Loucy (cell line): ENCODE results near the gene TMPRSS7.

Source experiments
- H2AFZ ChIP-seq: fragments of 200-600 bp; sonication (generic); 2 replicates; pipeline ENCODE4 v1.6.0; 2016; ENCODE audit warnings: antibody characterized with exemption, mild to moderate bottlenecking, low read length, moderate library complexity
- H3F3A ChIP-seq: fragments of 200-600 bp; 2 replicates; pipeline ENCODE4 v1.6.0; 2016; ENCODE audit warnings: antibody characterized with exemption, low read depth, mild to moderate bottlenecking
- H3K27me3 ChIP-seq: fragments of 200-600 bp; sonication (generic); 2 replicates; pipeline ENCODE4 v1.6.1; 2014; ENCODE audit warnings: low read length, mild to moderate bottlenecking; ENCODE audit not compliant: insufficient read depth, poor library complexity, severe bottlenecking
- H3K36me3 ChIP-seq: fragments of 200-600 bp; sonication (generic); 2 replicates; pipeline ENCODE4 v1.6.1; 2016; ENCODE audit warnings: low read length; ENCODE audit not compliant: insufficient read depth
- H3K4me1 ChIP-seq: fragments of 200-600 bp; sonication (generic); 2 replicates; pipeline ENCODE4 v1.5.1; 2014; ENCODE audit warnings: low read length, mild to moderate bottlenecking; ENCODE audit not compliant: insufficient read depth, poor library complexity, severe bottlenecking
- H3K4me2 ChIP-seq: fragments of 200-600 bp; sonication (generic); 2 replicates; pipeline ENCODE4 v1.6.0; 2014; ENCODE audit warnings: antibody characterized with exemption, low read length, low read depth, mild to moderate bottlenecking; ENCODE audit not compliant: poor library complexity, severe bottlenecking
- H3K4me3 ChIP-seq: fragments of 200-600 bp; sonication (generic); 2 replicates; pipeline ENCODE4 v1.5.1; 2014; ENCODE audit warnings: low read length, mild to moderate bottlenecking, mixed read lengths; ENCODE audit not compliant: poor library complexity, severe bottlenecking
- H3K79me2 ChIP-seq: fragments of 200-600 bp; sonication (generic); 2 replicates; pipeline ENCODE4 v1.6.1; 2014; ENCODE audit warnings: low read length; ENCODE audit not compliant: insufficient read depth
- H3K9ac ChIP-seq: fragments of 200-600 bp; sonication (generic); 2 replicates; pipeline ENCODE4 v1.6.0; 2014; ENCODE audit warnings: mild to moderate bottlenecking, low read depth, low read length, moderate library complexity; ENCODE audit not compliant: poor library complexity, severe bottlenecking
- H3K9me2 ChIP-seq: fragments of 200-600 bp; sonication (generic); replicated peaks from 2 replicates; pipeline ENCODE4 v1.6.1; 2016; ENCODE audit warnings: low read depth, low read length, mixed read lengths
- H3K9me3 ChIP-seq: fragments of 200-600 bp; sonication (generic); 2 replicates; pipeline ENCODE4 v1.6.1; 2014; ENCODE audit warnings: mild to moderate bottlenecking, antibody characterized with exemption, low read length, low read depth; ENCODE audit not compliant: insufficient read depth
- H4K20me1 ChIP-seq: fragments of 200-600 bp; sonication (generic); 2 replicates; pipeline ENCODE4 v1.6.0; 2014; ENCODE audit warnings: antibody characterized with exemption, low read length, mild to moderate bottlenecking; ENCODE audit not compliant: insufficient read depth, poor library complexity, severe bottlenecking
- CTCF ChIP-seq: fragments of 200-600 bp; sonication (generic); conservative IDR thresholded peaks from 2 replicates; pipeline ENCODE4 v1.5.1; 2014; ENCODE audit warnings: mild to moderate bottlenecking, antibody characterized with exemption, low read length
- EZH2phosphoT487 ChIP-seq: fragments of 200-600 bp; IDR thresholded peaks from 2 replicates; pipeline ENCODE4 v1.6.1; 2018; ENCODE audit warnings: antibody characterized with exemption, mild to moderate bottlenecking, moderate library complexity, borderline replicate concordance

The TMPRSS7 gene

GRCh38 chr3:112004669-112005068, 29.9 kb upstream of the TMPRSS7 start:
- no peaks in the 10 kb centered on the region for H4K20me1 ChIP-seq
- H3K4me3 ChIP-seq: no peak overlapping the region
- no peak overlapping the region for H2AFZ ChIP-seq
- H3K79me2 ChIP-seq: no peaks in the 10 kb centered on the region
- no peak overlapping the region for H3K4me2 ChIP-seq
- no peak overlapping the region for H3K9ac ChIP-seq
- TF ChIP-seq EZH2phosphoT487 (no peak), CTCF (no peak)
- no peaks in the 10 kb centered on the region for H3K4me1 ChIP-seq
- H3K9me3 ChIP-seq: no peaks in the 10 kb centered on the region
- no peaks in the 10 kb centered on the region for H3K9me2 ChIP-seq
- no peaks in the 10 kb centered on the region for H3K36me3 ChIP-seq
- no peaks in the 10 kb centered on the region for H3K27me3 ChIP-seq
- H3F3A ChIP-seq: no peaks in the 10 kb centered on the region

- Histone ChIP-seq H3K9me3 (no peaks in the 10 kb centered on the region), H3F3A (no peaks in the 10 kb centered on the region), H3K4me3 (no peak overlapping the region), H3K27me3 (no peaks in the 10 kb centered on the region), H3K4me2 (no peak overlapping the region), H3K9me2 (no peaks in the 10 kb centered on the region), H2AFZ (no peak overlapping the region), H3K9ac (no peak overlapping the region), H4K20me1 (no peaks in the 10 kb centered on the region), H3K79me2 (no peaks in the 10 kb centered on the region), H3K4me1 (peaks cover 3% of the 10 kb centered on the region), H3K36me3 (no peaks in the 10 kb centered on the region)
- TF ChIP-seq CTCF: no peak
- no peak for TF ChIP-seq EZH2phosphoT487
Measured at GRCh38 chr3:112005091-112005672, 29.4 kb upstream of the TMPRSS7 start.

GRCh38 chr3:112007633-112008032, 26.9 kb upstream of the TMPRSS7 start:
- TF ChIP-seq CTCF (no peak), EZH2phosphoT487 (no peak)
- H3K9me2 ChIP-seq: no peaks in the 10 kb centered on the region
- H3F3A ChIP-seq: no peaks in the 10 kb centered on the region
- H3K4me3 ChIP-seq: no peak overlapping the region
- H3K4me1 ChIP-seq: peaks cover 12% of the 10 kb centered on the region
- H3K9ac ChIP-seq: no peak overlapping the region
- H3K79me2 ChIP-seq: no peaks in the 10 kb centered on the region
- H2AFZ ChIP-seq: no peak overlapping the region
- H3K4me2 ChIP-seq: no peak overlapping the region
- H4K20me1 ChIP-seq: no peaks in the 10 kb centered on the region
- H3K27me3 ChIP-seq: no peaks in the 10 kb centered on the region
- no peaks in the 10 kb centered on the region for H3K36me3 ChIP-seq
- no peaks in the 10 kb centered on the region for H3K9me3 ChIP-seq
